Spleen (tissue), 3 donors: ENCODE results near the gene MUC4.

Source experiments
- POLR2A ChIP-seq, 3 donors: fragments of 450-650 bp; IDR thresholded peaks; one replicate each; pipeline ENCODE4 v1.5.1; 2017; ENCODE audit warnings: antibody characterized with exemption in 3 of 3, mild to moderate bottlenecking in 1 of 3
- POLR2AphosphoS5 ChIP-seq, 3 donors: sonication (generic); formaldehyde crosslinking; IDR thresholded peaks; one replicate each; pipeline ENCODE4 v1.5.1; 2017; ENCODE audit warnings: antibody characterized with exemption in 3 of 3

- TF ChIP-seq POLR2AphosphoS5 (IDR thresholded peaks at IDR 0.05) (no peak), POLR2A (IDR thresholded peaks at IDR 0.05) (no peak)
Measured at GRCh38 chr3:195767792-195768191, 43.9 kb downstream of the MUC4 start.
